NCI-H2227 treated with DMSO at 0.1 percent for 48 hours (cell line): Measurements from ENCODE around the gene PSAT1.
A peak's percentile ranks its signal among the peaks of the same experiment; 100 is the strongest.
"Not testable (repeated sequence)": the region's sequence is repeated elsewhere in the genome, so short reads cannot be mapped to it uniquely, and the experiment has no call there.

Experiments used
- DNase-seq: peaks from one replicate; lab custom pipeline; 2025; lab: John Stamatoyannopoulos, UW

The PSAT1 gene

GRCh38 chr9:78296893-78297671, at the start of gene PSAT1:
Gene PSAT1, plus strand, starts transcription at chr9:78297125. Its CDS starts 86 bp downstream, at chr9:78297211.
- peak; percentile 87 for DNase-seq

- no peak for DNase-seq
Measured at GRCh38 chr9:78248635-78249034, 48.3 kb upstream of the PSAT1 start.

- DNase-seq: no peak
Measured at GRCh38 chr9:78249542-78249941, 47.4 kb upstream of the PSAT1 start.

- DNase-seq: no peak
Measured at GRCh38 chr9:78252616-78253015, 44.3 kb upstream of the PSAT1 start.

- DNase-seq: no peak
Measured at GRCh38 chr9:78253285-78253684, 43.6 kb upstream of the PSAT1 start.

- DNase-seq: peak; percentile 6
Measured at GRCh38 chr9:78261403-78262001, 35.4 kb upstream of the PSAT1 start.

- DNase-seq: no peak
Measured at GRCh38 chr9:78262655-78263054, 34.3 kb upstream of the PSAT1 start.

GRCh38 chr9:78267889-78268288, 29.0 kb upstream of the PSAT1 start:
- no peak for DNase-seq

- DNase-seq: no peak
Measured at GRCh38 chr9:78269784-78270183, 27.1 kb upstream of the PSAT1 start.

- no peak for DNase-seq
Measured at GRCh38 chr9:78272307-78272706, 24.6 kb upstream of the PSAT1 start.

- DNase-seq: no peak
Measured at GRCh38 chr9:78273761-78274160, 23.2 kb upstream of the PSAT1 start.

- DNase-seq: no peak
Measured at GRCh38 chr9:78278177-78278777, 18.6 kb upstream of the PSAT1 start.

GRCh38 chr9:78278801-78279200, 18.1 kb upstream of the PSAT1 start:
- DNase-seq: no peak

GRCh38 chr9:78280982-78281668, 15.8 kb upstream of the PSAT1 start:
- no peak for DNase-seq

- DNase-seq: not testable (repeated sequence)
Measured at GRCh38 chr9:78284181-78284580, 12.7 kb upstream of the PSAT1 start.

- no peak for DNase-seq
Measured at GRCh38 chr9:78286125-78286524, 10.8 kb upstream of the PSAT1 start.

GRCh38 chr9:78286946-78287388, 10.0 kb upstream of the PSAT1 start:
- DNase-seq: no peak

GRCh38 chr9:78288214-78288892, 8.6 kb upstream of the PSAT1 start:
- no peak for DNase-seq

- DNase-seq: no peak
Measured at GRCh38 chr9:78289474-78289873, 7.5 kb upstream of the PSAT1 start.

GRCh38 chr9:78291240-78291925, 5.5 kb upstream of the PSAT1 start:
- no peak for DNase-seq

GRCh38 chr9:78292026-78292425, 4.9 kb upstream of the PSAT1 start:
- no peak for DNase-seq
